Activated CD4-positive, alpha-beta T cell treated with anti-CD3 and anti-CD28 coated beads, Interleukin-2, amount 50 U/mL, for 1 hour (primary cell): Measurements from ENCODE around the gene HGF.
"Not testable (repeated sequence)": the region's sequence is repeated elsewhere in the genome, so short reads cannot be mapped to it uniquely, and the experiment has no call there.

Experiments used
- DNase-seq: peaks from one replicate; pipeline ENCODE4 v3.0.0-alpha.2; 2020

The HGF gene

GRCh38 chr7:81775560-81775959 is 5.7 kb upstream of the HGF start:
- no peak for DNase-seq

GRCh38 chr7:81774551-81774950 is 4.7 kb upstream of the HGF start:
- no peak for DNase-seq

- no peak for DNase-seq
Measured at GRCh38 chr7:81770728-81771223, 929 bp upstream of the HGF start.

- no peak for DNase-seq
Measured at GRCh38 chr7:81768951-81769778, 682 bp downstream of the HGF start.

- DNase-seq = no peak
Measured at GRCh38 chr7:81767926-81768325, 1.9 kb downstream of the HGF start.

GRCh38 chr7:81761821-81762220 is 8.0 kb downstream of the HGF start:
- DNase-seq = no peak

GRCh38 chr7:81761031-81761430 is 8.8 kb downstream of the HGF start:
- DNase-seq = no peak

GRCh38 chr7:81754918-81755696 is 14.7 kb downstream of the HGF start:
- DNase-seq = no peak

- DNase-seq = no peak
Measured at GRCh38 chr7:81753392-81753791, 16.5 kb downstream of the HGF start.

- DNase-seq = no peak
Measured at GRCh38 chr7:81752318-81752714, 17.5 kb downstream of the HGF start.

GRCh38 chr7:81751619-81752317 is 18.1 kb downstream of the HGF start:
- DNase-seq = no peak

GRCh38 chr7:81745637-81746036 is 24.2 kb downstream of the HGF start:
- no peak for DNase-seq

GRCh38 chr7:81744389-81744788 is 25.5 kb downstream of the HGF start:
- no peak for DNase-seq

- DNase-seq = no peak
Measured at GRCh38 chr7:81743665-81744064, 26.2 kb downstream of the HGF start.

- DNase-seq = no peak
Measured at GRCh38 chr7:81743201-81743600, 26.6 kb downstream of the HGF start.

GRCh38 chr7:81740403-81740802 is 29.4 kb downstream of the HGF start:
- DNase-seq = no peak

- DNase-seq = no peak
Measured at GRCh38 chr7:81736091-81736490, 33.8 kb downstream of the HGF start.

- no peak for DNase-seq
Measured at GRCh38 chr7:81725812-81726127, 44.1 kb downstream of the HGF start.

- DNase-seq = no peak
Measured at GRCh38 chr7:81725003-81725811, 44.6 kb downstream of the HGF start.

GRCh38 chr7:81722250-81722649 is 47.6 kb downstream of the HGF start:
- DNase-seq = not testable (repeated sequence)

GRCh38 chr7:81721437-81721836 is 48.4 kb downstream of the HGF start:
- no peak for DNase-seq

GRCh38 chr7:81719865-81720264 is 50.0 kb downstream of the HGF start:
- no peak for DNase-seq
